Measurements from ENCODE around the gene MESP1. TPM values are rescaled to one million over a fixed set of nuclear protein-coding genes. Genes with fewer than 3 reads are reported as not detected.

The MESP1 gene
- total RNA-seq, 2 experiments from 2014 or later = 2.9 to 4.6 TPM

GRCh38 chr15:89777782-89778380 lies 26.8 kb upstream of the MESP1 start:
- Mint-ChIP-seq H3K36me3 (ENCODE audit: low read depth) (no peaks in the 10 kb centered on the region), H3K4me1 (peaks cover 15% of the 10 kb centered on the region), H3K27me3 (peaks cover 13% of the 10 kb centered on the region), H3K27ac (no peak overlapping the region), H3K4me3 (no peak overlapping the region), H3K9me3 (ENCODE audit: low read depth) (no peaks in the 10 kb centered on the region)
- POLR2A ChIA-PET = no interaction called here
- DNase-seq (no peak), ATAC-seq (no peak)
- CTCF ChIA-PET = interaction anchor here (0.9 to 2.2 kb wide), 2 partner anchors 50 to 97 kb away, joined by 3 to 9 read pairs; no protein-coding TSS in a partner anchor
- intact Hi-C loops (cut with DNase I, micrococcal nuclease) = no loop called here

- H3K4me3 Mint-ChIP-seq = no peak overlapping the region
- intact Hi-C loops (cut with DNase I, micrococcal nuclease) = no loop called here
- H3K4me1 Mint-ChIP-seq = peaks cover 14% of the 10 kb centered on the region
- H3K27ac Mint-ChIP-seq = no peak overlapping the region
- no peaks in the 10 kb centered on the region for H3K36me3 Mint-ChIP-seq (ENCODE audit: low read depth)
- no peaks in the 10 kb centered on the region for H3K9me3 Mint-ChIP-seq (ENCODE audit: low read depth)
- DNase-seq (no peak), ATAC-seq (no peak)
- peaks cover 13% of the 10 kb centered on the region for H3K27me3 Mint-ChIP-seq
- ChIA-PET POLR2A (no interaction called here), CTCF (interaction anchor here (0.7 to 2.2 kb wide), 3 partner anchors 49 to 571 kb away, joined by 3 to 9 read pairs (median 3); no protein-coding TSS in a partner anchor)
Observed at GRCh38 chr15:89777073-89777751, 26.2 kb upstream of the MESP1 start.

GRCh38 chr15:89776274-89777072 lies 25.4 kb upstream of the MESP1 start, which contains the start of gene MESP2:
Gene MESP2, plus strand, starts transcription at chr15:89776332. Its CDS starts 26 bp downstream, at chr15:89776358.
- Mint-ChIP-seq H3K27ac (no peak within 1 kb of the TSS), H3K27me3 (peaks cover 13% of the 10 kb centered on the region), H3K4me1 (peaks cover 10% of the 10 kb centered on the region), H3K9me3 (ENCODE audit: low read depth) (no peaks in the 10 kb centered on the region), H3K4me3 (peak within 1 kb of the TSS; percentile 57), H3K36me3 (ENCODE audit: low read depth) (no peaks in the 10 kb centered on the region)
- ChIA-PET CTCF (interaction anchor here (0.7 to 2.2 kb wide), 3 partner anchors 49 to 571 kb away, joined by 3 to 9 read pairs (median 3); no protein-coding TSS in a partner anchor), POLR2A (no interaction called here)
- ATAC-seq = peak; percentile 57
- DNase-seq = peak; percentile 68
- intact Hi-C loops (cut with DNase I, micrococcal nuclease) = no loop called here

- no peak for DNase-seq
- Mint-ChIP-seq H3K36me3 (ENCODE audit: low read depth) (no peaks in the 10 kb centered on the region), H3K27ac (no peak overlapping the region), H3K9me3 (ENCODE audit: low read depth) (no peaks in the 10 kb centered on the region), H3K27me3 (peaks cover 13% of the 10 kb centered on the region), H3K4me3 (no peak overlapping the region), H3K4me1 (peaks cover 4% of the 10 kb centered on the region)
- POLR2A ChIA-PET = no interaction called here
- ATAC-seq = no peak
- intact Hi-C loops (cut with DNase I, micrococcal nuclease) = no loop called here
- CTCF ChIA-PET = interaction anchor here (1.3 kb wide), 1 partner anchor 15 kb away, joined by 4 read pairs; no protein-coding TSS in a partner anchor
Observed at GRCh38 chr15:89775815-89776214, 24.8 kb upstream of the MESP1 start.

- no peaks in the 10 kb centered on the region for H3K36me3 Mint-ChIP-seq (ENCODE audit: low read depth)
- no peak for DNase-seq
- no peaks in the 10 kb centered on the region for H3K4me1 Mint-ChIP-seq
- no peak overlapping the region for H3K4me3 Mint-ChIP-seq
- POLR2A ChIA-PET = no interaction called here
- H3K27me3 Mint-ChIP-seq = peaks cover 11% of the 10 kb centered on the region
- intact Hi-C loops (cut with DNase I, micrococcal nuclease) = no loop called here
- CTCF ChIA-PET = interaction anchor here (0.7 to 2.2 kb wide), 4 partner anchors 14 to 100 kb away, joined by 3 to 7 read pairs (median 4); no protein-coding TSS in a partner anchor
- ATAC-seq = no peak
- no peak overlapping the region for H3K27ac Mint-ChIP-seq
- H3K9me3 Mint-ChIP-seq (ENCODE audit: low read depth) = no peaks in the 10 kb centered on the region
Observed at GRCh38 chr15:89774492-89774891, 23.4 kb upstream of the MESP1 start.

GRCh38 chr15:89772932-89773583 lies 22.0 kb upstream of the MESP1 start:
- ATAC-seq (no peak), DNase-seq (no peak)
- ChIA-PET CTCF (interaction anchor here (0.5 to 2.2 kb wide), 5 partner anchors 13 to 972 kb away, joined by 3 to 7 read pairs (median 4); no protein-coding TSS in a partner anchor), POLR2A (interaction anchor here (0.7 kb wide), 1 partner anchor 12 kb away, joined by 4 read pairs; no protein-coding TSS in a partner anchor)
- Mint-ChIP-seq H3K4me3 (no peak overlapping the region), H3K9me3 (ENCODE audit: low read depth) (no peaks in the 10 kb centered on the region), H3K27me3 (peaks cover 11% of the 10 kb centered on the region), H3K27ac (no peak overlapping the region), H3K4me1 (no peaks in the 10 kb centered on the region), H3K36me3 (ENCODE audit: low read depth) (no peaks in the 10 kb centered on the region)
- intact Hi-C loops (cut with DNase I, micrococcal nuclease) = no loop called here

- H3K27me3 Mint-ChIP-seq = peaks cover 3% of the 10 kb centered on the region
- ATAC-seq (no peak), DNase-seq (no peak)
- CTCF ChIA-PET = interaction anchor here (1.2 to 2.2 kb wide), 2 partner anchors 9 to 30 kb away, joined by 4 to 13 read pairs; no protein-coding TSS in a partner anchor
- H3K9me3 Mint-ChIP-seq (ENCODE audit: low read depth) = no peaks in the 10 kb centered on the region
- H3K4me1 Mint-ChIP-seq = no peaks in the 10 kb centered on the region
- H3K4me3 Mint-ChIP-seq = no peak overlapping the region
- intact Hi-C loops (cut with DNase I, micrococcal nuclease) = no loop called here
- H3K36me3 Mint-ChIP-seq (ENCODE audit: low read depth) = no peaks in the 10 kb centered on the region
- no peak overlapping the region for H3K27ac Mint-ChIP-seq
- POLR2A ChIA-PET = no interaction called here
Observed at GRCh38 chr15:89770041-89770440, 19.0 kb upstream of the MESP1 start.

- POLR2A ChIA-PET = no interaction called here
- Mint-ChIP-seq H3K9me3 (ENCODE audit: low read depth) (no peaks in the 10 kb centered on the region), H3K4me3 (no peak overlapping the region), H3K27ac (no peak overlapping the region), H3K27me3 (peaks cover 3% of the 10 kb centered on the region), H3K36me3 (ENCODE audit: low read depth) (no peaks in the 10 kb centered on the region), H3K4me1 (no peaks in the 10 kb centered on the region)
- ATAC-seq (no peak), DNase-seq (no peak)
- intact Hi-C loops (cut with DNase I, micrococcal nuclease) = no loop called here
- CTCF ChIA-PET = no interaction called here
Observed at GRCh38 chr15:89769366-89769765, 18.3 kb upstream of the MESP1 start.

GRCh38 chr15:89768071-89768500 lies 17.0 kb upstream of the MESP1 start:
- Mint-ChIP-seq H3K27ac (no peak overlapping the region), H3K4me3 (no peak overlapping the region), H3K9me3 (ENCODE audit: low read depth) (no peaks in the 10 kb centered on the region), H3K27me3 (no peaks in the 10 kb centered on the region), H3K36me3 (ENCODE audit: low read depth) (no peaks in the 10 kb centered on the region), H3K4me1 (no peaks in the 10 kb centered on the region)
- ATAC-seq = no peak
- DNase-seq = no peak
- POLR2A ChIA-PET = no interaction called here
- intact Hi-C loops (cut with DNase I, micrococcal nuclease) = no loop called here
- CTCF ChIA-PET = interaction anchor here (0.7 to 1.2 kb wide), 5 partner anchors 17 to 219 kb away, joined by 3 to 4 read pairs (median 3); no protein-coding TSS in a partner anchor

- H3K27me3 Mint-ChIP-seq = no peaks in the 10 kb centered on the region
Observed at GRCh38 chr15:89767411-89767915, 16.4 kb upstream of the MESP1 start.

More at GRCh38 chr15:89767411-89767915, 16.4 kb upstream of the MESP1 start:
- Mint-ChIP-seq H3K4me1 (no peaks in the 10 kb centered on the region), H3K9me3 (ENCODE audit: low read depth) (no peaks in the 10 kb centered on the region), H3K36me3 (ENCODE audit: low read depth) (no peaks in the 10 kb centered on the region), H3K4me3 (no peak overlapping the region), H3K27ac (no peak overlapping the region)
- ATAC-seq = no peak
- no peak for DNase-seq
- intact Hi-C loops (cut with DNase I, micrococcal nuclease) = no loop called here
- POLR2A ChIA-PET = interaction anchor here (0.6 kb wide), 1 partner anchor 13 kb away, joined by 5 read pairs; no protein-coding TSS in a partner anchor
- CTCF ChIA-PET = interaction anchor here (0.8 to 1.3 kb wide), 3 partner anchors 27 to 107 kb away, joined by 3 to 4 read pairs (median 3); no protein-coding TSS in a partner anchor
